ENCODE results near the gene RARRES2. TPM values are rescaled to one million over a fixed set of nuclear protein-coding genes. Genes with fewer than 3 reads are reported as not detected.
"Not testable (repeated sequence)": the region's sequence is repeated elsewhere in the genome, so short reads cannot be mapped to it uniquely, and the experiment has no call there.

RARRES2 gene
- total RNA-seq: not detected

DNA sequence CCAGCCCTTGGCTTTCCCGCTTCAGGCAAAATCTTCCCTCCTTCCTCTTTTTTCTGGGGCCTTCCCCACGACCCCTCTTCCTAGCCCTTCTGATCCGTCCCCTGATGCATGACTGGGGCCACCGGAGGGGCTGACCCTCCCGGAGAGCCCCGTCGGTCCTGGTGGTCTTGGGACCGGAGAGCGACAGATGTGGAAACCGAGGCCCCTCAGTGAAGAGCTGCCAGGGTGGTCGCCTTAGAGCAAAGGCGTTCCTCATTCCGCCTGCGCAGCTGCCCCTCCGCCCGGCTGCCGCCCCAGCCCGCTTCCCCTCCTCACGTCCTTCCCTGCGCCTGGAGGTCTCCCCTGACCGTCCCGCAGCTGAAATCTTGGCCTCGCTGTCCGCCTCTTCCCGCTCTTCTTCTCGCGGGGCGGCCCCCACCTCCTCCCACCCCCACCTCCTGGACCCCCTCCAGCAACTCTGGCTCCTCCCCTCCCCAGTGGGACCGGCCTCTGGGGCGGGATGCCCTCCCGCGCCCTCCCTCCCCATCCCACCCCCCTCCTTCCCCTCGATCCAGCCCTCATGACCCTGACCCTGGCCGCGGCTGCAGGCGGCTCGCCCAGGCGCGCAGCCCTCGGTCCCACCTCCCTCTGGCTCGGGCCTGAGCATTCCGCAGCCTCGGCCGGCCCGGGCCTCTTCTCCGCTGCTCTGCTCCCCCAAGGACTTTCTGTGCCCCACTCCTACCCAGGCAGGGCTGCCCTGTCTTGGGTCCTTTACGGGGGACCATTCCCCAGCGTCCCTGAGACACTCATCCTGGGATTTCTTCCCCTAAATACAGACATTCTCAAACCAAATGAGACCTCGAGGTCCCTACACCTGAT is at the start of gene RARRES2:
RARRES2 (minus strand) TSS at position 367 of the 858 bp plus-strand sequence. CDS start 1,020 bp downstream, outside the sequence.
- Mint-ChIP-seq H3K27me3 (peaks cover 24% of the 10 kb centered on the region), H3K4me1 (no peaks in the 10 kb centered on the region), H3K36me3 (ENCODE audit: low read depth) (peaks cover 17% of the 10 kb centered on the region), H3K9me3 (no peaks in the 10 kb centered on the region), H3K27ac (no peak within 1 kb of the TSS), H3K4me3 (no peak within 1 kb of the TSS)
- no peak for ATAC-seq (replicated peaks)

DNA sequence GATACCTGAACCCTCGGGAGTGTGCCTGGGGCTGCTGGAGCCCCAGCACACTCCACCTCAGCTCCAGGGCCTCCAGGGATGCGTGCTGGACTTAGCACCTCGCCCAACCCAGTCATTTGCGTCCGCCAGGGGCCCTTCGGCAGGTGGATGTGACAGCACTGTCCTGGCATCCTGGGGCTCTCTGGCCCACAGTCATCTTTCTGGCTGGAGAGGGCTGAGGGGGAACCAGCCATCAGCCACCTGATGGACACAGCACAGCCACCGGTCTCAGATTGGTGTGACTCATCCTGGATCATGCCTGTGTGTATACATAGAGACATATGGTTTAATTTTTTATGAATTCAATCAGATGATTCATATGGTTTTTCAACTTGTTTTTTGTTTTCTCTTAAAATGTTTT is 48.8 kb upstream of the RARRES2 start:
- Mint-ChIP-seq H3K27ac (no peak overlapping the region), H3K27me3 (no peaks in the 10 kb centered on the region), H3K36me3 (ENCODE audit: low read depth) (no peaks in the 10 kb centered on the region), H3K9me3 (no peaks in the 10 kb centered on the region), H3K4me3 (no peak overlapping the region), H3K4me1 (no peaks in the 10 kb centered on the region)
- no peak for ATAC-seq (replicated peaks)

- no peaks in the 10 kb centered on the region for H3K27me3 Mint-ChIP-seq
- no peaks in the 10 kb centered on the region for H3K36me3 Mint-ChIP-seq (ENCODE audit: low read depth)
- H3K4me3 Mint-ChIP-seq: no peak overlapping the region
- peak; percentile 24 for ATAC-seq (replicated peaks)
- no peaks in the 10 kb centered on the region for H3K4me1 Mint-ChIP-seq
- no peaks in the 10 kb centered on the region for H3K9me3 Mint-ChIP-seq
- peak overlapping the region; percentile 49 for H3K27ac Mint-ChIP-seq
Measured at GRCh38 chr7:150389532-150389816, 48.0 kb upstream of the RARRES2 start.

GRCh38 chr7:150388709-150389531 is 47.5 kb upstream of the RARRES2 start:
- Mint-ChIP-seq H3K36me3 (ENCODE audit: low read depth) (no peaks in the 10 kb centered on the region), H3K27ac (peak overlapping the region; percentile 49), H3K4me1 (no peaks in the 10 kb centered on the region), H3K4me3 (no peak overlapping the region), H3K9me3 (no peaks in the 10 kb centered on the region), H3K27me3 (no peaks in the 10 kb centered on the region)
- ATAC-seq (replicated peaks): no peak

DNA sequence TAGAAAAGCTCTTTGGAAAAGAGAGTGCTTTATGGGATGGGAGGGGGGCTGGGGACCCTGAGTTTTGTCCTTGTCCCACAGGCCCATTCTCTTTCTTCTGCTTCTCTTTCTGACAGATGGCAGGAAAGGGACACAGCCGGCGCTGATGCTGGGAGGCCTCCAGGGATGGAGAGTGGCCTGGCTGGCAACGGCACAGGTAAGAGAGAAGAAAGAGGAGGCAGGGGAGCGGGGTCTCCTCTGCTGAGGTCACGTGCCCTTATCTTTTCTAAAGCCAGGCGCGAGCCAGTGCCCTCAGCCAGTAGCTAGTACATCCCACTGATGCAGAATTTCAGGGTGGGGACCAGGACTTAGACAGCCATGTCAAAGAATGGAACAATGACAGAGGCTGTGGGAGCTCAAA is 46.9 kb upstream of the RARRES2 start:
- Mint-ChIP-seq H3K4me3 (no peak overlapping the region), H3K36me3 (ENCODE audit: low read depth) (no peaks in the 10 kb centered on the region), H3K27ac (no peak overlapping the region), H3K4me1 (peaks cover under 1% of the 10 kb centered on the region), H3K27me3 (no peaks in the 10 kb centered on the region), H3K9me3 (no peaks in the 10 kb centered on the region)
- no peak for ATAC-seq (replicated peaks)

- not testable (repeated sequence) for H3K4me1 Mint-ChIP-seq; H3K36me3 Mint-ChIP-seq (ENCODE audit: low read depth); H3K9me3 Mint-ChIP-seq; H3K4me3 Mint-ChIP-seq; ATAC-seq (replicated peaks); H3K27me3 Mint-ChIP-seq; H3K27ac Mint-ChIP-seq
Measured at GRCh38 chr7:150385884-150386283, 44.5 kb upstream of the RARRES2 start.

GRCh38 chr7:150385302-150385723 is 43.9 kb upstream of the RARRES2 start:
- Mint-ChIP-seq H3K27me3 (no peaks in the 10 kb centered on the region), H3K9me3 (no peaks in the 10 kb centered on the region), H3K4me3 (no peak overlapping the region), H3K27ac (no peak overlapping the region), H3K4me1 (peaks cover 10% of the 10 kb centered on the region), H3K36me3 (ENCODE audit: low read depth) (no peaks in the 10 kb centered on the region)
- no peak for ATAC-seq (replicated peaks)

DNA sequence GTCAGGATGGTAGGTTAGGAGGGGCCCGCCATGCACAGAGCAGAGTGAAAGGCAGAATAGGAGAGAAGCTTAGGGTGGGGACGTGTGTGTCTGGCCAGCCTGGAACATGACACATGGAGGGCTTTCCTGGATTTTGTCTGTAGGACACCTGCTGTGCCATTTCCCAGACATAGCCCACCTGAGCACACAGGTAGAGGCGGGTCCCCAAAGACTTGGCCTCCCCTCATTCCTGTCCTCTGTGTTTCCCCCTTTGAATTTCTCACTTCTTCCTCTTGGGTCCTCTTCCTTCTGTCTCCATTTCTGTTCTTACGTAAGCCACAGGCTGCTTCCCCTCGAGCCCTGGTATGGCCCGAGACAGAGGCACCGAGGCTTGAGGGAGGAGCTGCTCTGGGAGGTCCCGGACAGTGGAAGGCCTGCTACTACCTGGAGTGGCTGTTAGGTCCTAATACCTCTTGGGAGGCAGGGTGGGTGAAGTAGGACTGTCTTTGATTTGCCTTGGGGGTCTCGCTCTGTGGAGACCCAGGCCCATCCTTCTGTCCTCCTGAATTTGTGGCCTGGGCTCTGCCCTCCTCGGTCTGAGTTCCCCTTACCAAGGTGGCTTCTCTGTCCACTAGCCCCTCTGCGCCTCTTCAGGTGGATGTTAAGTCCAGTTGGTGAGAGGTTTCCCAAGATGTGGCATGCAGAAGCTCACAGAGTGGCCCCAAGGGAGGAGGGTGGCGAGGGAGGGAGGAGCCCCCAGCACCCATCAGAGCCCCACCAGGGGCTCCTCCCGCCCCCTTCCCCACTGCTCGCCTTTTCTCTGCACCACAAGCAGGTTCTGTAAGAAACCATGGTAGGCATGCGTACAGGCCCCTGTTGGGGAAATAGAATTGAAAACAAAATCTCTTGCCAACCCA is 43.2 kb upstream of the RARRES2 start:
- no peak for ATAC-seq (replicated peaks)
- H3K9me3 Mint-ChIP-seq: no peaks in the 10 kb centered on the region
- H3K27ac Mint-ChIP-seq: no peak overlapping the region
- no peaks in the 10 kb centered on the region for H3K36me3 Mint-ChIP-seq (ENCODE audit: low read depth)
- peaks cover 17% of the 10 kb centered on the region for H3K4me1 Mint-ChIP-seq
- H3K4me3 Mint-ChIP-seq: no peak overlapping the region
- no peaks in the 10 kb centered on the region for H3K27me3 Mint-ChIP-seq

GRCh38 chr7:150383710-150384397 is 42.4 kb upstream of the RARRES2 start:
- Mint-ChIP-seq H3K4me1 (peaks cover 18% of the 10 kb centered on the region), H3K9me3 (no peaks in the 10 kb centered on the region), H3K27me3 (no peaks in the 10 kb centered on the region), H3K27ac (no peak overlapping the region), H3K36me3 (ENCODE audit: low read depth) (no peaks in the 10 kb centered on the region), H3K4me3 (no peak overlapping the region)
- no peak for ATAC-seq (replicated peaks)

- peaks cover 18% of the 10 kb centered on the region for H3K4me1 Mint-ChIP-seq
- H3K36me3 Mint-ChIP-seq (ENCODE audit: low read depth): no peaks in the 10 kb centered on the region
- H3K27ac Mint-ChIP-seq: peak overlapping the region; percentile 50
- no peaks in the 10 kb centered on the region for H3K9me3 Mint-ChIP-seq
- no peaks in the 10 kb centered on the region for H3K27me3 Mint-ChIP-seq
- ATAC-seq (replicated peaks): no peak
- H3K4me3 Mint-ChIP-seq: no peak overlapping the region
Measured at GRCh38 chr7:150382844-150383225, 41.4 kb upstream of the RARRES2 start.

DNA sequence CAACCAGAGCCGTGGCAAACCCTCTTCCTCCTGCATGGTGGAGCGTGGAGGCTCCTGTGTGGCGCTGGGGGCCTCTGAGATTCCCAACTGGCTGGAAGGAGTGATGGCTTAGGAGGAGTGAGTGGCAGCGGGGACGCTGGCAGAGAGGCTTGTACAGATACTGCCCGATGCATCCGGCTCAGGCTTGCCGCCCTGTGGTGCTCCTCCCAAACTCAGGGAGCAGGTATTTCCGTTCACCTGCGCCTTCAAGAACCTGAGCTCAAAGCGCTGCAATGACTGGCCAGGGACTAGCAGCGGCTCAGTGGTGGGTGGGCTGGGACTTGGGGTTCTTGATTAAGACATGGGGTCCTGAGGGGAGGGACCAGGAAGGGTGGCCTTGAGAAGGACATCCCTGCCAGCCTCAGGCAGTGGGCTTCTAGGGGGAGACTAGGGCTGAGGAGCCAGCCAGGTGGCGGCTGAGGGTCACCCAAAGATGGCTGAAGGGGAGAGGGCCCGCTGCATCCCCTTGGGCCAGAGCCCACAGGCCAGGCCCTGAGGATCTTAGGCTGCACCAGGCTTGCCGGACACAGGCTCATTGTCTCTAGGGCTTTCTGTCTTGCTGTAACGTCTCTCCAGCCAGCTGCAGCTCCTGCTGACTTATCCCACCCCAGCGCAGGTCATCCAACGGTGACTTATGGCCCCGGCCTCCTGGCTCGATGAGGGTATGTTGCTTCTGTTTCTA is 40.9 kb upstream of the RARRES2 start:
- Mint-ChIP-seq H3K27ac (no peak overlapping the region), H3K4me3 (no peak overlapping the region), H3K9me3 (no peaks in the 10 kb centered on the region), H3K36me3 (ENCODE audit: low read depth) (no peaks in the 10 kb centered on the region), H3K4me1 (peaks cover 23% of the 10 kb centered on the region), H3K27me3 (no peaks in the 10 kb centered on the region)
- ATAC-seq (replicated peaks): no peak

DNA sequence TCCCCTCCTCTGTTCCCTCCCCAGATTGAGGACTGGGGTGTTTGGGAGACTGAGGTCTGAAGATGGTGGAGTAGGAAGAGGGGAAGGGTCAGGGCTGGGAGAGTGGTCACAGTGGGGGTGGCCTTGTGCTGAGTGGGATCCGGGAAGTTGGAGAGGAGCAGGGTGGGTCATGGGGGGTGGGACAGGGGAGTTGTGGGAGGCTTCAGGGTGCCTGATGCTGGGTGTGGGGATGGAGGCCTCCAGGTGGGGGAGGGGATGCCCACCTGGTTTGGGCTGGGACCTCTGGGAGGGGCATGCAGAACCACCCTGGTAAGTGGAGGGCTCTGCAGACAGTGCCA is 40.3 kb upstream of the RARRES2 start:
- Mint-ChIP-seq H3K36me3 (ENCODE audit: low read depth) (no peaks in the 10 kb centered on the region), H3K4me1 (peaks cover 23% of the 10 kb centered on the region), H3K27ac (no peak overlapping the region), H3K27me3 (no peaks in the 10 kb centered on the region), H3K4me3 (no peak overlapping the region), H3K9me3 (no peaks in the 10 kb centered on the region)
- no peak for ATAC-seq (replicated peaks)

DNA sequence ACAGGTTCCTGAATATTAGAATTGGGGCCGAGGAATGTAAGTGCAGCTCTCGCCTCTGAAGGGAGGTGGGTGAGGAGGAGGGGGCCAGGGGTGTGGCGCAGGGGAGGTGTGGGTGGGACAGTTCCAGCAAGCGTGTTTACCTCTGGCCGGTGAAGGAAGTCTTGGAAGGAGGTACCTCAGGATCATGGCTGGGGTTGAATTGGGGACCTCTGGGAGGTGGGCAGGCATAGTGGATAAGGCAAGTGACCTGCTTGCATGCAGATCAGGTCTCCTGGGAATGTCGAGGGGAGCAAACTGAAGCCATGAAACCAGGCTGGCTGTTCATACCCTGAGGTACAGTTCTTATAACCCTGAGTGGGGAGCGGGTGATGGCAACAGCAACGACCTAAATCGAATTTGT is 39.7 kb upstream of the RARRES2 start:
- Mint-ChIP-seq H3K4me1 (peaks cover 28% of the 10 kb centered on the region), H3K4me3 (no peak overlapping the region), H3K27ac (no peak overlapping the region), H3K9me3 (no peaks in the 10 kb centered on the region), H3K27me3 (no peaks in the 10 kb centered on the region), H3K36me3 (ENCODE audit: low read depth) (no peaks in the 10 kb centered on the region)
- no peak for ATAC-seq (replicated peaks)
